Medulla oblongata (tissue), 1 donor: Measurements from ENCODE around the gene KRT32.
"Not testable (repeated sequence)": the region's sequence is repeated elsewhere in the genome, so short reads cannot be mapped to it uniquely, and the experiment has no call there.

Experiments used
- DNase-seq: peaks from one replicate; pipeline ENCODE4 v3.0.0-alpha.2; 2015; ENCODE audit errors: extremely low spot score

The KRT32 gene

DNA sequence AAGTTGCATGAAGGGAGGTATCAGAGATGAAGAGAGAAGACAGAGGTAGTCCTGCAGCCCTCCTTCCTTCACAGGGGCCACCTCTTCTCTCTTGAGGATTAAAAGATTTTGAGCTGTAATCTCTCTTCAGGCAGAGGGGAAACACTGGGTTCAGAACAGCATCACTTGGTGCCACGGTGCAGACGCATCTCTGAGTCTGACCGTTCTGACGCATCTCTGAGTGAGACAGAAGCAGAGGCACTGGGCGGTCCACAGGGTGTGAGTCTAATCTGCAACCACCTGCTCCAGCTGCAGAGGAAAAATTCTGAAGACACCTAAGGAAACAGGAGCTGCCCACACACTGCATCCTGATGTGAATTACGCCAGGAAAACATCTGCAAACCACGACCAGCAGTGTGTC lies 37.5 kb downstream of the KRT32 start:
- no peak for DNase-seq

- no peak for DNase-seq
These were observed 38.4 kb downstream of the KRT32 start for GRCh38 chr17:41428591-41429291.

- no peak for DNase-seq
These were observed 43.0 kb downstream of the KRT32 start, which contains the start of gene KRT37 for GRCh38 chr17:41424111-41424635. Gene KRT37, minus strand, starts transcription at chr17:41424585. Its CDS starts 62 bp downstream, at chr17:41424523.

DNA sequence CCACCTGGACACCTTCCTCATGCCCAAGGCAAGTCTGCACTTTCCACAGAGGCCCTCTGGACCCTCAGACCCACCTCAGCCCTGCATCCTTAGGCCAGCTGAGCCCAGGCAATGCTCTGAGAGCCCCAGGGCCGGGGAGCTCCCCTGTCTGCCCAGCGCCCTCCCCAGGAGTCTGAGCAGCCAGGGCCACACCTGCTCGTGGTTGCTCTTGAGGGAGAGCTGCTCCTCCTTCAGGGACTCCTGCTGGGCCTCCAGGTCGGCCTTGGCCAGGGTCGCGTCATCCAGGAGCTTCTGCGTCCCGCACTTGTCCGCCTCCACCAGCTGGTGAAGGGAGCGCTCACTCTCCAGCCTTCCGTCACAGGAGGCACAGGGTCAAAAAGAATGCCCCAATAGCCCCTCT lies 44.6 kb downstream of the KRT32 start:
- DNase-seq = not testable (repeated sequence)

DNA sequence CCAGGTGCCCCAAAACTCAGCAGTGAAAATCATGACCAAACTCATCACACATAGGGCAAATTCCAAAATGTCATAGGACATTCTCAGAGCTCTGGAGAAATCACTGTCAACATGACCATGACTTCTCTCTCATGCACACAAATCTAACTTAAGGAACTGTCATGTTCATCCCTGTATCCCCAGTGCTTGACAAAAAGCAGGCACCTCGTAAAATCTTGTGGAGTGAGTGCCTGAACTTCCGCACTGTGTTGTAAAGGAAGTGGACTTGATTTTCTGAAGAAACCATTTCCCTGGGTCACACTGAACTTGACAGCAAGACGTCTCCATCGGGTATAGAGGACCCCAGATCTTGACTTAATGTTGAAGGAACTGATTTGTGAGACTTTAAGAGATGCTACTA lies 45.6 kb downstream of the KRT32 start:
- no peak for DNase-seq

- DNase-seq = no peak
These were observed 46.1 kb downstream of the KRT32 start for GRCh38 chr17:41421116-41421515.

- no peak for DNase-seq
These were observed 47.1 kb downstream of the KRT32 start for GRCh38 chr17:41420134-41420533.

DNA sequence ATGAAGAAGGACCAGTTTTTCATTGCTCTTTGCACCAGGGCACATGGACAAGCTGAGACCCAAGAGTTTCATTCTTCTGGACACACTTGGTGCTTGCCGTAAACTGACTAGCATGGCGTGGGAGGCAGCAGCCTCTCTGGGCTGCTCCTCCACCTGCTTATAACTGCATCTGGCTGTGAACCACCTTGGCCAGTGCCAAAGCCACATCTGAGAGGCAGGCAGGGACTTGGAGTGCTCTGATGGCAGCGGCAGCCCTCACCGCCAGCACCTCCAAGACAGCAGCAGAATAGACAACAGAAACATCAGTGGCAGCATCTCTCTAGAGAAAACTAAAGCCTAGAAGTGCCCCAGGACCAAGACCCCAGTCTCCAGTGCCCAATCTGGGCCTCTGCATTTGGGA lies 47.5 kb downstream of the KRT32 start:
- DNase-seq = no peak

DNA sequence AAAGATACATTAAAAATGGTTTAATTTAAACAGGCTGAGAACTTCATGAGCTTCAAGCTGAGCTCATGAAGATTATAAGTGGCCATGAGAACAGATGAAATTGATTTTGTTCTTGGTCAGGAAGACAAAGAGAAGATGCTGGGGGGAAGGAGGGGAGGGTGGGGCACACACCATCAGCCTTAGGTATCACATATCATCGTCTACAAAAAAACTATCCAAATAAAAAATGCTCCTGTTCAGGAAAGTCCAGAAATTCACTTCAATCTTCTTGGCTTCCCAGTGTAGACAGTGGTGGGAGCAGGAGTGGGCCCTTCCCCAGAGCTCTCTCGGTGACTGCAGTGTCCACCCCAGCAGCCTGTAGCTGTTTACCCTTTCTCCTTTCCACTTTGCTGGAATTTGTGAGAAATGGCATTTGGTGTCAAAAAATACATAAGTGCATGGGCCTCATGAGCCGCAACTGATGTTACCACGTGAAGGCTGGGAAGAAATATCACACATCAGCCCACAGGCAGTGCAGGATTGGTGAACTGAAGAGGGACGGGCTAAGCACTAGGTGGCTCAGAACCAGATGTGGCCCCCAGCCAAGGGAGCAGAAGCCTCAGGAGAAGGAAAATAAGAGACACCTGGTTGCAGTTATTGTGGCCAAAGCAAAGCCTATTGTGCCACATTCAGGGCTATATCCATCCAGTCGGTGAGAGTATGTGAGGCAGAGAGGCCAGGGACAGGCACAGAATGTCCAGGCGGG lies 48.9 kb downstream of the KRT32 start:
- DNase-seq = no peak

DNA sequence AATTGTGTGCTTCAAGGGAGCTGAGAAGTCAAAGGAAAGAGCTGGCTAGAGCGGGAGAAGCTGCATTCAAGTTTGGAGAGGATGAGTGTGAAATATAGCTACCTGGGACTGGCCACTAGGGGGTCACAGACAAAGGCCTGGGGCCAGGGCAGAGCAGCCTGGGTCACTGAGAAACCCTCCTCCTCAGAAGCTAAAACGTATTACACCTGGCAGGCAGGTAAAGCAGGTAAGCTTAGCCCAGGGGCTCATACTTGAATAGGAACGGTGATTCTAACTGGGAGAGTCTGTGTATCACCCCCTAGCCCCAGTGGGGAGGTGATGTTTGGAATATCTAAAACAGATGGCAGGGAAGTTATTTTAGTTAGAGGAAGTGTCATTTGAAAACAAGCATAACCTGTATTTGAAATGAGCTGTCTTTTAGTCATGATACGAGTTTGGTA lies 49.6 kb downstream of the KRT32 start:
- DNase-seq = no peak

DNA sequence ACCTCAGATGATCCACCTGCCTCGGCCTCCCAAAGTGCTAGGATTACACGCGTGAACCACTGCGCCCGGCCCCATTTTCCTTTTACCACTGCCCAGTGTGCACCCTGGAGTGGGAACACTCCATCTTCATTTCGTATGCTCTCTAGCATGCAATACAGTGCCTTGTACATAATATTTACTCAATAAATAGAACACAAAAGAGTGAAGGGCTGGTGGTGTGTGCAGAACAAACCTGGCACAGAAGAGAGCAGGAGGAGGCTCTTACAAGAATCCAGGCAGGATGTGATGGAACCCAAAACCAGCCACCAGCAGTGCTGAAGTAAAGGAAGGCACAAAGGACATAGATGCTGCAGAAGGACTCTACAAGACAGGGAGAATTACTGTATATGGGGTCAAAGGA lies 50.1 kb downstream of the KRT32 start:
- DNase-seq = no peak

DNA sequence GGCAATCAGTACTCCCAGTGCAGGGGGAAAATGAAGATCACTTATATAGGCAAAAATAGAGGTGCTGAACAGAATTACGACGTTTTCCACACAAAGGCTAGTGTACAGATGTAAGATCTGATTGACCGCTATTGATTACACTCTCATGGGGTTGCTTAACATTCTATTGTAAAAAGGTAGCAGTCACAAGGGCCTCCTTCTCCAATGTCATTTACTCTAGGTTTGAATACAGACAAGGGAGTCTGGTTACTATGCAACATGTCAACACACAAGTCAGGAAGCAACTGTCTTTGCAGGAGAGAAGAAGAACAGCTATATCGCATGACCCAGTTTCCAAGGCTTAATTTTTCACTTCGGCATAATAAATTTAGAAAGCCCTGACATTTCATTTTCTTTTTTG lies 50.7 kb downstream of the KRT32 start:
- DNase-seq = no peak

GRCh38 chr17:41415833-41416335 lies 51.3 kb downstream of the KRT32 start:
- no peak for DNase-seq

GRCh38 chr17:41415411-41415810 lies 51.8 kb downstream of the KRT32 start:
- DNase-seq = no peak

- no peak for DNase-seq
These were observed 53.2 kb downstream of the KRT32 start for GRCh38 chr17:41413982-41414381.

- no peak for DNase-seq
These were observed 53.7 kb downstream of the KRT32 start for GRCh38 chr17:41413353-41413957.

DNA sequence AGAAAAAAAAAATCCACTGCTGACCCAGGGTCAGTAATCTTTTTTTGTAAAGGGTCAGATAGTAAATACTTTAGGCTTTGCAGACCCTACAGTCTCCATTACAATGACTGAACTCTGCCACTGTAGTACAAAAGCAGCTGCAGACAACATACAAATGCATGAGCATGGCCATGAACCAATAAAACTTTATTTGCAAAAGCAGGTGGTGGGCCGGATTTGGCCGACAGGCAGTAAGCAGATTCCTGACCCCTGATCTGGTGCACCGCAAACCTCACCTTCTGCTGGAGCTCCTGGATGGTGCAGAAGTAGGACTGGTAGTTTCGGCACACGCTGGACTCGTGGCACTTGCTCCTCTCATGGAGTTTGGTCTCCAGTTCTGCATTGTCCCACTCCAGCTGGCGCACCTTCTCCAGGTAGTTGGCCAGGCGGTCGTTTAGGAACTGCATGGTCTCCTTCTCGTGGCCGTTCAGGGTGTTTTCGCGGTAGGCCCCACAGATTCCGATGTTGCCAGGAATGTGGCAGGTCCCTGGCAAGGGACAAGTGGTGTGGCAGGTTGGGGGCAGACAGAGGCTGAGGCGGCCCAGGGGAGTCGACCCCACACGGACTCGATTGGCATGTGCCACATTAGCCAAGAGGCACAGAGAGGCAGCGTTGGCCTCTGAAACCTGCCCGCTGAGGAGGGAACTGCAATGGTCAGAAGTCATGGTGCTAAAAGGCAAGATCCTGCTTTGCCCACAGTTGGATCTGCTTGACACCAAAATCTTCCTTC lies 55.9 kb downstream of the KRT32 start:
- no peak for DNase-seq
